HG03095 (cell line): Measurements from ENCODE around the gene USP12.
"Not testable (repeated sequence)": the region's sequence is repeated elsewhere in the genome, so short reads cannot be mapped to it uniquely, and the experiment has no call there.

Experiments used
- ATAC-seq: cut with Tn5 transposase; IDR thresholded peaks from one replicate; pipeline ENCODE4 v1.9.1; 2021; ENCODE audit warnings: moderate library complexity; ENCODE audit not compliant: unreplicated experiment

Gene USP12

GRCh38 chr13:27081893-27082679 lies 89.5 kb downstream of the USP12 start:
- ATAC-seq, result no peak

- no peak for ATAC-seq
These were observed 91.3 kb downstream of the USP12 start for GRCh38 chr13:27080018-27080948.

GRCh38 chr13:27079421-27079958 lies 92.1 kb downstream of the USP12 start:
- no peak for ATAC-seq

GRCh38 chr13:27077451-27077850 lies 94.2 kb downstream of the USP12 start:
- no peak for ATAC-seq

- no peak for ATAC-seq
These were observed 95.2 kb downstream of the USP12 start for GRCh38 chr13:27076421-27076820.

- ATAC-seq, result no peak
These were observed 98.4 kb downstream of the USP12 start for GRCh38 chr13:27073186-27073585.

GRCh38 chr13:27066123-27066522 lies 105.5 kb downstream of the USP12 start:
- not testable (repeated sequence) for ATAC-seq

- ATAC-seq, result no peak
These were observed 106.0 kb downstream of the USP12 start for GRCh38 chr13:27065582-27065981.

GRCh38 chr13:27064252-27064995 lies 107.2 kb downstream of the USP12 start:
- ATAC-seq, result no peak

- no peak for ATAC-seq
These were observed 113.8 kb downstream of the USP12 start for GRCh38 chr13:27057817-27058216.

- no peak for ATAC-seq
These were observed 116.1 kb downstream of the USP12 start for GRCh38 chr13:27055526-27055925.

GRCh38 chr13:27054760-27055159 lies 116.9 kb downstream of the USP12 start:
- ATAC-seq, result no peak

- no peak for ATAC-seq
These were observed 117.6 kb downstream of the USP12 start for GRCh38 chr13:27053902-27054595.

- ATAC-seq, result no peak
These were observed 118.3 kb downstream of the USP12 start for GRCh38 chr13:27053210-27053884.

- no peak for ATAC-seq
These were observed 118.9 kb downstream of the USP12 start for GRCh38 chr13:27052551-27053208.

GRCh38 chr13:27047081-27047480 lies 124.5 kb downstream of the USP12 start:
- ATAC-seq, result no peak

- ATAC-seq, result no peak
These were observed 126.6 kb downstream of the USP12 start for GRCh38 chr13:27044837-27045570.

GRCh38 chr13:27043013-27043412 lies 128.6 kb downstream of the USP12 start:
- ATAC-seq, result no peak

- ATAC-seq, result no peak
These were observed 130.3 kb downstream of the USP12 start for GRCh38 chr13:27041341-27041740.
